Hepatocyte (in vitro differentiated cells): ENCODE results near the gene TUBB1. TPM values are rescaled to one million over a fixed set of nuclear protein-coding genes. Genes with fewer than 3 reads are reported as not detected.

Source experiments
- DNase-seq: peaks from one replicate; pipeline ENCODE4 v3.0.0-alpha.2; 2016; ENCODE audit warnings: low spot score
- H2AFZ ChIP-seq: fragments of 200-600 bp; sonication (generic); 2 replicates; pipeline ENCODE4 v1.6.0; 2016; ENCODE audit warnings: antibody characterized with exemption, mild to moderate bottlenecking
- H3K27ac ChIP-seq: fragments of 200-600 bp; sonication (generic); 2 replicates; pipeline ENCODE4 v1.5.1; 2016; ENCODE audit warnings: mild to moderate bottlenecking
- H3K27me3 ChIP-seq: fragments of 200-600 bp; sonication (generic); 2 replicates; pipeline ENCODE4 v1.6.1; 2016
- H3K36me3 ChIP-seq: fragments of 200-600 bp; sonication (generic); replicated peaks from 2 replicates; pipeline ENCODE4 v1.5.1; 2016; ENCODE audit warnings: low read depth; ENCODE audit not compliant: insufficient read depth
- H3K4me1 ChIP-seq: fragments of 200-600 bp; sonication (generic); 2 replicates; pipeline ENCODE4 v1.5.1; 2016; ENCODE audit warnings: mild to moderate bottlenecking, moderate library complexity; ENCODE audit not compliant: insufficient read depth
- H3K4me2 ChIP-seq: fragments of 200-600 bp; sonication (generic); 2 replicates; pipeline ENCODE4 v1.6.0; 2016
- H3K4me3 ChIP-seq: fragments of 200-600 bp; sonication (generic); 2 replicates; pipeline ENCODE4 v1.5.1; 2016; ENCODE audit warnings: mild to moderate bottlenecking
- H3K79me2 ChIP-seq: fragments of 200-600 bp; sonication (generic); 2 replicates; pipeline ENCODE4 v1.6.0; 2017; ENCODE audit warnings: mild to moderate bottlenecking
- H3K9me2 ChIP-seq: fragments of 200-600 bp; sonication (generic); replicated peaks from 2 replicates; pipeline ENCODE4 v1.6.0; 2017; ENCODE audit warnings: mild to moderate bottlenecking; ENCODE audit not compliant: insufficient read depth
- H3K9me3 ChIP-seq: fragments of 200-600 bp; sonication (generic); 2 replicates; pipeline ENCODE4 v1.5.1; 2016; ENCODE audit warnings: low read depth, mild to moderate bottlenecking
- H4K20me1 ChIP-seq: fragments of 200-600 bp; sonication (generic); 2 replicates; pipeline ENCODE4 v1.6.0; 2016; ENCODE audit warnings: mild to moderate bottlenecking; ENCODE audit not compliant: insufficient read depth, poor library complexity, severe bottlenecking
- CTCF ChIP-seq: fragments of 200-600 bp; sonication (generic); IDR thresholded peaks from 2 replicates; pipeline ENCODE4 v1.5.1; 2016; ENCODE audit warnings: antibody characterized with exemption, mild to moderate bottlenecking; ENCODE audit not compliant: poor library complexity
- EZH2 ChIP-seq: fragments of 200-600 bp; sonication (generic); IDR thresholded peaks from 2 replicates; pipeline ENCODE4 v1.6.1; 2016; ENCODE audit warnings: antibody characterized with exemption, mild to moderate bottlenecking, borderline replicate concordance
- EZH2phosphoT487 ChIP-seq: fragments of 200-600 bp; sonication (generic); IDR thresholded peaks from one replicate; pipeline ENCODE4 v1.6.1; 2018; ENCODE audit warnings: antibody characterized with exemption, mild to moderate bottlenecking, low read depth, moderate library complexity; ENCODE audit not compliant: unreplicated experiment, severe bottlenecking
- WGBS: methylation state at CpG from one replicate; pipeline ENCODE4 v1.1.6; 2016; ENCODE audit warnings: low lambda C conversion rate; ENCODE audit errors: missing lambda C conversion rate; 5-methylcytosine and 5-hydroxymethylcytosine counted together
- polyA plus RNA-seq: library from polyadenylated mRNA; unstranded; fragments of >200 nt; fragmentation: Nextera tagmentation; extraction: Ambion mirVana; gene quantifications from 2 replicates; pipeline ENCODE4 v1.2.1, GENCODE V29; 2016
- total RNA-seq: library from RNA; depleted of rRNA; stranded (reverse); fragments of >200 nt; gene quantifications from 2 replicates; pipeline ENCODE4 v1.2.3, GENCODE V29; 2014

The TUBB1 gene
- total and polyA plus RNA-seq, 2 experiments from 2014 or later: 0.05 to 0.10 TPM

GRCh38 chr20:58976061-58976730 is 43.0 kb upstream of the TUBB1 start:
- H3K9me3 ChIP-seq: no peaks in the 10 kb centered on the region
- no peaks in the 10 kb centered on the region for H3K27me3 ChIP-seq
- no peak overlapping the region for H2AFZ ChIP-seq
- H3K79me2 ChIP-seq: no peaks in the 10 kb centered on the region
- peaks cover 4% of the 10 kb centered on the region for H3K4me1 ChIP-seq
- 91% methylated on average over 3 of the region's 3 CpGs for WGBS
- no peak overlapping the region for H3K4me2 ChIP-seq
- DNase-seq: no peak
- no peak for TF ChIP-seq EZH2phosphoT487
- TF ChIP-seq CTCF: no peak
- TF ChIP-seq EZH2: no peak
- no peak overlapping the region for H3K27ac ChIP-seq
- no peaks in the 10 kb centered on the region for H3K36me3 ChIP-seq
- no peaks in the 10 kb centered on the region for H3K9me2 ChIP-seq
- H3K4me3 ChIP-seq: no peak overlapping the region
- H4K20me1 ChIP-seq: no peaks in the 10 kb centered on the region

GRCh38 chr20:58978351-58979190 is 40.7 kb upstream of the TUBB1 start:
- no peak overlapping the region for H2AFZ ChIP-seq
- no peak overlapping the region for H3K4me2 ChIP-seq
- no peak overlapping the region for H3K27ac ChIP-seq
- no peaks in the 10 kb centered on the region for H3K36me3 ChIP-seq
- peaks cover 22% of the 10 kb centered on the region for H3K79me2 ChIP-seq
- 77% methylated on average over 6 of the region's 6 CpGs for WGBS
- H3K4me3 ChIP-seq: no peak overlapping the region
- H3K9me2 ChIP-seq: no peaks in the 10 kb centered on the region
- H4K20me1 ChIP-seq: peaks cover 9% of the 10 kb centered on the region
- no peak for DNase-seq
- no peaks in the 10 kb centered on the region for H3K9me3 ChIP-seq
- no peak for TF ChIP-seq CTCF
- no peak for TF ChIP-seq EZH2phosphoT487
- TF ChIP-seq EZH2: no peak
- peaks cover 14% of the 10 kb centered on the region for H3K4me1 ChIP-seq
- H3K27me3 ChIP-seq: no peaks in the 10 kb centered on the region

- WGBS: 51% methylated on average over 23 of the region's 109 CpGs
- Histone ChIP-seq H2AFZ (peak within 1 kb of the TSS; percentile 99), H3K4me2 (peak within 1 kb of the TSS; percentile 97), H3K79me2 (peaks cover 45% of the 10 kb centered on the region), H3K27me3 (no peaks in the 10 kb centered on the region), H3K36me3 (no peaks in the 10 kb centered on the region), H3K9me3 (no peaks in the 10 kb centered on the region), H3K27ac (peak within 1 kb of the TSS; percentile 93), H3K4me1 (peaks cover 22% of the 10 kb centered on the region), H3K4me3 (peak within 1 kb of the TSS; percentile 83), H3K9me2 (no peaks in the 10 kb centered on the region), H4K20me1 (peaks cover 15% of the 10 kb centered on the region)
- DNase-seq: peak; percentile 95
- TF ChIP-seq EZH2 (no peak), CTCF (no peak), EZH2phosphoT487 (no peak)
Observed at GRCh38 chr20:58980711-58981627, 38.3 kb upstream of the TUBB1 start, which contains the start of gene NELFCD. Gene NELFCD (plus strand): TSS chr20:58981256. CDS start chr20:58981310, 54 bp downstream.
